ENCODE data around the gene ACTR1A. TPM values are rescaled to one million over a fixed set of nuclear protein-coding genes. Genes with fewer than 3 reads are reported as not detected.
"Not testable (repeated sequence)": the region's sequence is repeated elsewhere in the genome, so short reads cannot be mapped to it uniquely, and the experiment has no call there.

Gene ACTR1A
- total RNA-seq, 1 experiment from 2014 or later, result 93.6 TPM

GRCh38 chr10:102501201-102502028 is 1.1 kb downstream of the ACTR1A start:
- TF ChIP-seq GRHL2 (CRISPR knock-in tag; IDR thresholded peaks at IDR 0.05; ENCODE audit: insufficient replicate concordance, severe bottlenecking) (no peak), CREM (CRISPR knock-in tag; IDR thresholded peaks at IDR 0.05) (0 out of 2 replicates have a peak, but pooled peaks have one; percentile 6), ZNF281 (CRISPR knock-in tag; IDR thresholded peaks at IDR 0.05) (no peak), ZNF121 (CRISPR knock-in tag; IDR thresholded peaks at IDR 0.05) (no peak), PRDM15 (CRISPR knock-in tag; IDR thresholded peaks at IDR 0.05) (no peak), ARID4B (CRISPR knock-in tag; IDR thresholded peaks at IDR 0.05; ENCODE audit: borderline replicate concordance) (no peak), ZNF425 (CRISPR knock-in tag; conservative IDR thresholded peaks at IDR 0.05) (no peak), NFYB (CRISPR knock-in tag; conservative IDR thresholded peaks at IDR 0.05; ENCODE audit: low read depth) (no peak)
- CTCF ChIA-PET, result interaction anchor here (1.0 to 1.6 kb wide), 3 partner anchors 40 to 118 kb away, joined by 4 to 11 read pairs (median 4); no protein-coding TSS in a partner anchor
- Mint-ChIP-seq H3K4me1 (peaks cover 8% of the 10 kb centered on the region; the same call in 1 of the 2 replicates), H3K9me3 (no peaks in the 10 kb centered on the region), H3K36me3 (peaks cover 6% of the 10 kb centered on the region), H3K27ac (no peak overlapping the region), H3K27me3 (ENCODE audit: low read depth) (peaks cover 12% of the 10 kb centered on the region), H3K4me3 (no peak overlapping the region)
- ATAC-seq (no peak), DNase-seq (ENCODE audit: low spot score) (no peak)
- POLR2A ChIA-PET, result interaction anchor here (0.7 to 1.5 kb wide), 3 partner anchors 50 to 271 kb away, joined by 4 read pairs; partner anchors contain the start of genes C10orf95 and GBF1

GRCh38 chr10:102500686-102501085 is 1.8 kb downstream of the ACTR1A start:
- ChIA-PET CTCF (interaction anchor here (1.0 to 1.6 kb wide), 3 partner anchors 39 to 117 kb away, joined by 4 to 11 read pairs (median 4); no protein-coding TSS in a partner anchor), POLR2A (interaction anchor here (0.7 to 1.5 kb wide), 2 partner anchors 255 to 270 kb away, joined by 4 read pairs; partner anchors contain the start of gene GBF1)
- not testable (repeated sequence) for H3K36me3 Mint-ChIP-seq; ATAC-seq; H3K4me3 Mint-ChIP-seq; H3K9me3 Mint-ChIP-seq; DNase-seq (ENCODE audit: low spot score); H3K4me1 Mint-ChIP-seq
- Mint-ChIP-seq H3K27me3 (ENCODE audit: low read depth) (peaks cover 10% of the 10 kb centered on the region), H3K27ac (0 out of 2 replicates have a peak overlapping the region, but pooled peaks have one; percentile 19)
